Umbilical cord (tissue), 2 donors: Measurements from ENCODE around the gene G6PD. TPM values are rescaled to one million over a fixed set of nuclear protein-coding genes. Genes with fewer than 3 reads are reported as not detected.
"Not testable (repeated sequence)": the region's sequence is repeated elsewhere in the genome, so short reads cannot be mapped to it uniquely, and the experiment has no call there.

ENCODE experiments used
- DNase-seq: peaks from one replicate; pipeline ENCODE4 v3.0.0-alpha.2; 2015; ENCODE audit warnings: low spot score
- total RNA-seq: library from RNA; depleted of rRNA; stranded (reverse); fragments of >200 nt; gene quantifications from one replicate; pipeline ENCODE4 v1.2.3, GENCODE V29; 2014; ENCODE audit warnings: low replicate concordance; ENCODE audit not compliant: insufficient read depth

The G6PD gene
- 12.3 TPM for total RNA-seq

- DNase-seq, result peak; percentile 82
These were observed at the start of gene G6PD for GRCh38 chrX:154546354-154547244. Gene G6PD, minus strand, starts transcription at chrX:154546846. Its CDS starts 691 bp downstream, at chrX:154546155.

GRCh38 chrX:154595559-154596249, 49.1 kb upstream of the G6PD start:
- no peak for DNase-seq

GRCh38 chrX:154594491-154594890, 47.8 kb upstream of the G6PD start:
- DNase-seq, result no peak

- DNase-seq, result no peak
These were observed 46.6 kb upstream of the G6PD start for GRCh38 chrX:154593201-154593600.

- DNase-seq, result no peak
These were observed 45.9 kb upstream of the G6PD start for GRCh38 chrX:154592505-154592904.

- DNase-seq, result not testable (repeated sequence)
These were observed 43.8 kb upstream of the G6PD start for GRCh38 chrX:154590415-154590814.

GRCh38 chrX:154584585-154585183, 38.0 kb upstream of the G6PD start, which contains the start of gene CTAG1A:
Gene CTAG1A, plus strand, starts transcription at chrX:154585133. Its CDS starts 74 bp downstream, at chrX:154585207.
- DNase-seq, result not testable (repeated sequence)

GRCh38 chrX:154582994-154583393, 36.3 kb upstream of the G6PD start:
- not testable (repeated sequence) for DNase-seq

- DNase-seq, result not testable (repeated sequence)
These were observed 28.4 kb upstream of the G6PD start for GRCh38 chrX:154575076-154575475.

- not testable (repeated sequence) for DNase-seq
These were observed 26.4 kb upstream of the G6PD start for GRCh38 chrX:154573061-154573460.

GRCh38 chrX:154570361-154570760, 23.7 kb upstream of the G6PD start:
- DNase-seq, result not testable (repeated sequence)

- not testable (repeated sequence) for DNase-seq
These were observed 15.6 kb upstream of the G6PD start for GRCh38 chrX:154562295-154562694.

GRCh38 chrX:154560326-154560725, 13.7 kb upstream of the G6PD start:
- DNase-seq, result not testable (repeated sequence)

GRCh38 chrX:154558896-154559295, 12.2 kb upstream of the G6PD start:
- DNase-seq, result not testable (repeated sequence)

GRCh38 chrX:154558060-154558690, 11.5 kb upstream of the G6PD start:
- not testable (repeated sequence) for DNase-seq

- DNase-seq, result not testable (repeated sequence)
These were observed 5.6 kb upstream of the G6PD start for GRCh38 chrX:154552112-154552806.

- DNase-seq, result no peak
These were observed 3.1 kb upstream of the G6PD start for GRCh38 chrX:154549766-154550165.

GRCh38 chrX:154548028-154548316, 1.3 kb upstream of the G6PD start:
- DNase-seq, result no peak

- peak; percentile 94 for DNase-seq
These were observed 790 bp upstream of the G6PD start, which contains the start of gene IKBKG for GRCh38 chrX:154547245-154548027. Gene IKBKG, plus strand, starts transcription at chrX:154547620. Its CDS starts 4,383 bp downstream, at chrX:154552003.

- no peak for DNase-seq
These were observed 872 bp downstream of the G6PD start for GRCh38 chrX:154545673-154546274.
